ENCODE measurements around the gene OSBPL1A. TPM values are rescaled to one million over a fixed set of nuclear protein-coding genes. Genes with fewer than 3 reads are reported as not detected.

The OSBPL1A gene
- total RNA-seq, 1 experiment from 2014 or later, result 32.8 TPM

DNA sequence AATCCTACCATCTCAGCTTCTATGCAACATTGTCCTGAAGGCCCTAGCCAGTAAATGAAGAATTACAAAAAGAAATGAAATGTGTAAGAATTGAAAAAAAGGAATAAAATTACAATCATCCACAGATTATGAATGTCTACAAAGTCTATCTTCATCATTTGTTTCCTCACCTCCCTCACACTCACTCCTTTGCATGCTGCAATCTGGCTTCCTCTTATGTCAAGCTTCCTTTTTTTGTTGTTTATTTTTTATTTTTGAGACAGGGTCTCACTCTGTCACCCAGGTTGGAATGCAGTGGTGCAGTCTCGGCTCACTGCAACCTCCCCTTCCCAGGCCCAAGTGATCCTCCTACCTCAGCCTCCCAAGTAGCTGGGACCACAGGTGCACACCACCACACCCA, 129.7 kb downstream of the OSBPL1A start:
- DNase-seq (ENCODE audit: low spot score), result no peak

DNA sequence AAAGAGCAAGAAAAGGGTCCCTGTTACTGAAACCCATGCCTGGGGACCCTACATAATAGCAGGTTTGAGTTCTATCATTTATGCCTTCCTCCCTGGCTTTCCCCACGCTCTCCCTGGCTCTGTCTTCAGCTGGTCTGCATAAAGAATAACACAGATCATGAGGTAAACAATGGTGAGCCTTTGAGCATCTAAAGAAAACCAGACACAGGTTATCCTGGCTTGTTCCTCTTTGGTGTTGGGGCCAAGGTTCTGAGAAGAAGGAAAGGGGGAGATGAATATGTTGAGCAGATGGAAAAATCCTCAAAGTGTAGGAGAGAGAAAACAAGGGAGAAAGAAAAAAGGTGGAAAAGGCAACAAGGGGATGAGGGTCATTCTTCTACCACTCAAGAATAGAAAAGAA, 131.5 kb downstream of the OSBPL1A start:
- DNase-seq (ENCODE audit: low spot score), result no peak

DNA sequence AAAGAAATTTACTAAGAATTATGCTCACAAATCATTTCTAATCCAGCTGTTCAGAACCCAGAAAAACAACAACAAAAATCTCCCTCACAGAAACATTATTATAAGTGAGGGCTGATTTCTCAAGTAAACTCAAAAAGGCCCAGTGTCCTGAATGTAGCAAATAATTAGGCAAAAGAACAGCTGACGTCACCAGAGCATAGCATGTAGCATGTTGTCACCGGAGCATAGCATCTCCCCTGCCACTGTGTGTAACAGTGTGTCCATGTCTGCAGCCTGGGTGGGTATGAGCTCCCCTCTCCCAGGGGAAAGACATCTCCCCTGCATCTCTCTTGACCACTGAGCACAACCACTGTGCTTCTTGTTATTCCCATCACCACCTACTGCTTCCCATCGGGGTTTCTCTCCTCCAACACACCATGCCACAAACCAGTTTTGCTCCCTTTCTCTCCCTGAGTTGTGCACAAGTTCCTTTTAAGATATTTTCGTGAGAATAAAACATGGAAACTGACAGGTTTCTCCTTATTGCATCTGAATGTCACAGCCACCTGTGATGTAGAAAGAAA, 132.0 kb downstream of the OSBPL1A start:
- DNase-seq (ENCODE audit: low spot score), result no peak

DNA sequence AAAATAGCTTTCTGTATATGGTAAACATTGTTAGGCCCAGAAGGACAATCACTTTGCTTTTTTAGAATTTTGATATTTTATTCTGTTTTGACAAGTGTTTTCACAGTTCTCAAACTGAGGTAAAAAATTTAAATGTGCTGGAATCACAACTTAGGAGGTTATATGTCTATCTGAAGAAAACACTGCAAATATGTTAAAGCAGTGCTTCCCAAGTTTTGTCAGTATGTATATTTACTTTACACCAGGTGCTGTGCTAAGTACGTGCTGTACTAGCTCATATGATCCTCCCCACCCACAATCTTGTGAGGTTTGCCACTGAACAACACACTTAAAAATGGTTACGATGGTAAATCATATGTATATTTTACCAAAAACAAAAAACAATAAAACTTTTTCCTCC, 134.6 kb downstream of the OSBPL1A start:
- DNase-seq (ENCODE audit: low spot score), result no peak

DNA sequence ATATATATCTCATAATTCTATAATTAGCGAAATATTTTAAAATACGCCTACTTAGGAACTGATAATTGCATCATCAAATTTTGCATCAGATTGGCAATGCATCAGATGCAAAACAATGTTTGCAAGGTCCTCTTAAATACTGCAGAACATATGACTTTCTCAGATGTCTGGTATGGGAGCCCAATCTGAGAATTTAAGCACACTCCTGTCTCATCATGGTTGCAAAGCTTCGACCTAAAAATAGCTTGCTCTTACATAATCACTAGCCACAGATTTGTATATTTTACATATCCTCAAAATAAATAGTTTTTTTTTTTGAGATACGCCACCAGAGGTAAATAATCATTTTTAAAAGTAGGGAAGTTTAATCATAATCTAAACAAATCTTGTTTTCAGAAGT, 135.5 kb downstream of the OSBPL1A start:
- DNase-seq (ENCODE audit: low spot score), result no peak

DNA sequence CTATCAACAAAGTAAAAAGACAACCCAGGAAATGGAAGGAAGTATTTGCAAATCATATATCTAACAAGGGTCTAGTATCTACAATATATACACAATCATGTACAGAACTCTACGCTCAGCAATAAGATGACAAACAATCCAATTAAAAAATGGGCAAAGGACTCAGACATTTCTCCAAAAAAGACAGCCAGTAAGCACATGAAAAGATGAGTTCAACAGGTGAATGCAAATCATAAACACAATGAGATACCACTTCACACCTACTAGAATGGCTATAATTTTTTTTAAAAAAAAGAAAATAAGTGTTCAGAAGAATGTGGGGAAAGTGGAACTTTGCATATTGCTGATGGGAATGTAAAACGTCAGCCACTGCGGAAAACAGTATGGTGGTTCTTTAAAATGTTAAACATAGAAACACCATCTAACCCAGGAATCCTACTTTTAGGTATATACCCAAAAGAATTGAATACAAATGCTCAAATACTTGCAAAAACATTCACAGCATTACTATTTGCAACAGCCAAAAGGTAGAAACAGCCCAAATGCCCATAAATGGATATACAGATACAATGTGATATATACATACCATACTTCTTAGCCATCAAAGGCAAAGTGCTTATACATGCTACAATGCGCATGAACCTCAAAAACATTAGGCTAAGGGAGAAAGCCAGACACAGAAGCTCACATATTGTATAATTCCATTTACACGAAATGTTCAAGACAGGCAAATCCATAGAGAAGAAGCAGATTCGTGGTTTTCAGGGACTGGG, 137.6 kb downstream of the OSBPL1A start:
- DNase-seq (ENCODE audit: low spot score), result no peak

DNA sequence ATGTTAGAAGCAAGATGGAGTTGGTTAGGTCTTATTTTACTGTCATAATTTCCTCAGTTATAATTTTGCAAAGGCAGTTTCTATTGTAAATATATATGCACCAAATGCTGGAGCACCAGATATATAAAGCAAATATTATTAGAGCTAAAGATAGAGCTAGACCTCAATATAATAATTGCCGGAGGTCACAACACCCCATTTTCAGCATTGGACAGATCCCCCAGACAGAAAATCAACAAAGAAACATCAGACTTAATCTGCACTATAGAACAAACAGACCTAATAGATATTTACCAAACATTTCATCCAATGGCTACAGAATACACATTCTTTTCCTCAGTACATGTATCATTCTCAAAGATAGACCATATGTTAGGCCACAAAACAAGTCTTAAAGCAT, 143.6 kb downstream of the OSBPL1A start:
- DNase-seq (ENCODE audit: low spot score), result no peak

DNA sequence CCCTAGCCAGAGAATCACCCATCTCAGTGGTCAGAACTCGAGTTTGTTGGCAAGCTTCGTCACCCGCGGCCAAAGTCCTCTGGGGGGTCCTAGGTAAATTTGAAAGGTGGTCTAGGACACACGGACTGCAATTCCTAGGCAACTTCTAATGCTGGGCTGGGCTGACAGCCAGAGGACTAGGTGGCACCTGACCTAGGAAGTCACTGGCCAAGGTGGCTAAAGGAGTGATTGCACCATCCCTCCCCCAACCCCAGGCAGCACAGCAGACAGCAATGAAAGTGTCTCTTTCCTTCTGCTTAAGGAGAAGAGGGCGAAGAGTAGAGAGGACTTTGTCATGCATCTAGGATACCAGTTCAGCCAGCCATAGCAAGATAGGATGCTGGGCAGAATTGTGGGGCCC, 147.9 kb downstream of the OSBPL1A start:
- no peak for DNase-seq (ENCODE audit: low spot score)

DNA sequence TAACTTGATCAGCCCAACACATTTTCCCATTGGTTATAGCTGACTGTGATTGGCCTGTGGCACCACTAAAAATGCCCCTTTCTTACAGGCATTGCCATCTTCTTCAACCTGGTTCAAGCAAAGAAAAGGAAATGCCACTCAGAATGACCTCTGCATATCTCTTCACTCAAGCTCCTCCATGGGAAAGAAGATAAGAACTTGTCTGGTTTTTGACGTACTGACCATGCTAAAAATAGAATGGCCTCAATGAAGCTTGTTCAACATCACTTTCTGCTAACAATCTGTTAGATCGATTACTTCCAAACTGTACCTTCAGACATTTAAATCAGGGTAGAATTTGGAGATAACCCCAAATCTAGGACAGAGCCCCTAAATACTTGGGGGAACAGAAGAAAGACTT, 149.3 kb downstream of the OSBPL1A start:
- DNase-seq (ENCODE audit: low spot score), result no peak

DNA sequence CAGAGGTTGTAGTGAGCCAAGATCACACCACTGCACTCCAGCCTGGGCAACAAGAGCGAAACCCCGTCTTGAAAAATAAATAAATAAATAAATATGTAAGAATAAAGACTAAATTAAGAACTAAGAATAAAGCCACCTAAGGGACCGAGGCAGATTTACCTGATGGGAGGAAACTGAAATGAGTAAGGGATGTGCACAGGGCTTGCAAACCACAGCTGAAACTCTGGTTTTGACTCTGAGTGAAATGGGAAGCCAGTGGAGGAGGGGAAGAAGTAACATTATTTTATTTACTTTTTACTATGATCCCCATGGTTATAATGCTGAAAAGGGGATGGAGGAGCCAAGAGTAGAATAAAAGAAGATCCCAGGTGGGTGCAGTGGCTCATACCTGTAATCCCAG, 151.5 kb downstream of the OSBPL1A start:
- no peak for DNase-seq (ENCODE audit: low spot score)

DNA sequence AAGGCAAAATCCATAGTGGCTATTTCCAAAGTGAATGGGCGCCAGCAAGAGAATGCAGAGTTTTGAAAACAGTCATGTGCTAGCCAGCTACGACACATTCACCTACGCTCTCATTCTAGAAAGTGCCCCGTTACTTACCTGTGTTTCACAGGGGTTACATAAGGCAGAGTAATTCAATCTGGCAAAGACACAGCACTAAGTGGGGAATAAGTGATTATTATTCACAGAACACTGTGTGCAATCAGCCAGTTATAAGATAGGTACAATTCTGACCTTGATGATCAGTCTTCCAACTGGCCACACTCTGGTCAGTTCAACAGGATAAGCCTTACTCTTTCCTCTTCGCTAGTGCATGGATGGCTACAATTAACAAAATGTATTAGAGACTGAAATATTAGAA, 152.9 kb downstream of the OSBPL1A start:
- no peak for DNase-seq (ENCODE audit: low spot score)

DNA sequence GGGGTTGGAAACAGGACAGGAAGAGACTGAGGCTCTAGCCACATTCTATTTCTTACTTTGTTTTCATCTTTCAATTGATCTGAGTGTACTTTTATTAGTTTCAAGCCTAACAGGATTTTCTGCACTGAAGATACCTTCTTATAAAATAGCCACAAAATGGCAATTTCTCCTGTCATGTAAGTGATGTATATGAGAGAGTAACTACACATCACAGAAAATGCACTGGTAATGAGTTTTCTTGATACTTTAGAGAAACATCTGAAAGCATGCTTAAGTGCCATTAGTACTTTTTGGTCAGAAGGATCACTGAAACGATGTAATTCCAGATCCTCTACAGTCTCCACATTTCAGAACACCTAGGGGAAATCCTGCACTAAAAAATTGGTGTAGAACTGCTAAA, 153.9 kb downstream of the OSBPL1A start:
- no peak for DNase-seq (ENCODE audit: low spot score)

DNA sequence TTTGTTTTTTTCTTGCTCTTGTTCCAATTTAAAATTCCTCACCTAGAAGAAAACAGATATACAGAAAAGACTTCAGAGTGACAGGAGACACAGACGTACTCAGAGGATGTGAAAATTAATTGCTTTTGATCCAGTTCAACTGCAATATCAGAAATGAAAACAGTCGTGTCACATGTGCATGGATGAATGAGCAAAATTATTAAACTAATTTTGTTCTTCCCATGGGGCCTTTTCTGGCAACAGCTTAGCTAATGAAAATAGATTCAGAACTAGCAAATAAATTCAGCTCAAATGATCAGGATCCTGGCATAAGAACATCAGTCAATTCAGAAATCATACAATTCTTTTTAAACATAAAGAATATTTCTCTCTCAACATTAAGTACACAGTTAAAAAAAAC, 158.3 kb downstream of the OSBPL1A start:
- DNase-seq (ENCODE audit: low spot score), result no peak

DNA sequence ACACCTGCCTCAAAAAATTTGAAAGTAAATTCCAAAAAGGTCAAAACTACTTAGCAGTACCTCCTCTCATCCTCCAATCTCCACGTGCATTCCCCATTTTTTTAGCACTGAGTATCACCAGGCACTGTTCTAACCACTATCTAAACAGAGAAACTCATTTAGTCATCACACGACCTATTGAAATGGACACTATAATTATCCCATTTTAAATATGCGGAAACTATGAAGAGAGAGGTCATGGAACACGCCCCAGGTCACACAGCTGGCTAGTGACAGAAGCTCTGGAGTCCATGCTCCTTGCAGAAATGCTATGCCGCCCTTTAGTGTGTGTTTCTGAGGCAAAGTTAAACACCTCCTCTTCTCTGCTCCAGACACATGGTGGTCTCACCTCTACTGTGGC, 159.2 kb downstream of the OSBPL1A start:
- no peak for DNase-seq (ENCODE audit: low spot score)

DNA sequence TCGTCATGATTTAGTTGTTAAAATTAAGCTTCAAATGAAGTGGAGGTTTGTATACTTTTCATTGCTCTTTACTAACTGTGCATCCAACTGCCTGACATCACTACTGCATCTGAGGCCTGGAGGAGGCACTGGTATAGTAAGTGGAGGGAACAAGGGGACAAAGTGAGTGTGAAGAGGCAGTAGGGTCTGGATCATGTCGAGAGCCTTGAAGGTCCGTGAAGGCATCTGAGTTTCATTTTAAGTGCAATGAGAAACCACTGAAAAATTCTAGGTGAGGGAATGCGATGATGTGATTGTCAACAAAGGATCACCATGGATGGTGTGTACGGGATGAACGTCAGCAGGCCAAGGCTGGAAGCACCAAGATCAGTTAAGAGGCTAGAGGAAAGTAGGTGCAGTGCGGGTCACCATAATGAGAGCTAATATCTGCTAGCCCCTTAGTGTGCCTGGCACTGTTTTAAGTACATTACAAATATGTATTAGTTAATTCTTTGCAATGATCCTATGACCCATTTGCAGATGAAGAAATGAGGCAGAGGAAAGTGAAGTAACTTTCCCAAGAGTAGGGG, 162.7 kb downstream of the OSBPL1A start:
- DNase-seq (ENCODE audit: low spot score), result no peak

DNA sequence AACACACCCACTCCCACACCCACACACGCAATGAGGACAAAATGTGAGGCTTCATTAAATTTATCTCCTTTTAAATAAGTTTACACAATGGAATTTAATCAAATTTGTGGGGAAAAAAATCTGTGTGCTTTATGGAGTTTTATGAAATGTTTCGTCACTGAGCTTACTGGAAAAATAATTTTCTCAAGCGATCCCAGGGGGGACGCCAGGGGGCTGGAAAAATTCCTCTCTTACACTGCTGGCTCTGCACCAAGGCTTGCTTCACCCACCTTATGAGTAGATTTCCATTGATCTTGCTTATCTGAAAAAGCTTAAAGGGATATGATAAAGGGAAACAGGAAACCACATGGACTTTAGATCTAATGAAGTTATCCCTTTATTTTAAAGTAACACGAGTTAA, 163.3 kb downstream of the OSBPL1A start:
- DNase-seq (ENCODE audit: low spot score), result no peak

DNA sequence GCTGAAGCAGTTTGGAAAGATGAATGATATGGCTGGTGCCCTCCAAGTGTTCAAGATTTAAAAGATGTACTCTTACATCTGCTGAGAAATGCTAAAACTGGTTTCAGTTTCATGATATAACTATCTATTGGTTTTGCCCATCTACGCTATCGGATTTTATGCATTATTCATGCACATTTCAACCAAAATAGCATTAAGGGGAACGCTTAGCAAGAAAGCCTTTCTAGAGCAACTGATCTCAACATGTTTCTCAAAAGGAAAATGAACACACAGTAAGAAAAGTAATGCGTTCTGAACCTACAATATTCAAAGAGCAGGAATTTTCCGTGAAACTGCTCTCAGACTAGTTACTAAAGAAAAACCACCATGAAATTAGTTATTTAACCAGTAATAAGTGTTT, 164.8 kb downstream of the OSBPL1A start:
- no peak for DNase-seq (ENCODE audit: low spot score)

DNA sequence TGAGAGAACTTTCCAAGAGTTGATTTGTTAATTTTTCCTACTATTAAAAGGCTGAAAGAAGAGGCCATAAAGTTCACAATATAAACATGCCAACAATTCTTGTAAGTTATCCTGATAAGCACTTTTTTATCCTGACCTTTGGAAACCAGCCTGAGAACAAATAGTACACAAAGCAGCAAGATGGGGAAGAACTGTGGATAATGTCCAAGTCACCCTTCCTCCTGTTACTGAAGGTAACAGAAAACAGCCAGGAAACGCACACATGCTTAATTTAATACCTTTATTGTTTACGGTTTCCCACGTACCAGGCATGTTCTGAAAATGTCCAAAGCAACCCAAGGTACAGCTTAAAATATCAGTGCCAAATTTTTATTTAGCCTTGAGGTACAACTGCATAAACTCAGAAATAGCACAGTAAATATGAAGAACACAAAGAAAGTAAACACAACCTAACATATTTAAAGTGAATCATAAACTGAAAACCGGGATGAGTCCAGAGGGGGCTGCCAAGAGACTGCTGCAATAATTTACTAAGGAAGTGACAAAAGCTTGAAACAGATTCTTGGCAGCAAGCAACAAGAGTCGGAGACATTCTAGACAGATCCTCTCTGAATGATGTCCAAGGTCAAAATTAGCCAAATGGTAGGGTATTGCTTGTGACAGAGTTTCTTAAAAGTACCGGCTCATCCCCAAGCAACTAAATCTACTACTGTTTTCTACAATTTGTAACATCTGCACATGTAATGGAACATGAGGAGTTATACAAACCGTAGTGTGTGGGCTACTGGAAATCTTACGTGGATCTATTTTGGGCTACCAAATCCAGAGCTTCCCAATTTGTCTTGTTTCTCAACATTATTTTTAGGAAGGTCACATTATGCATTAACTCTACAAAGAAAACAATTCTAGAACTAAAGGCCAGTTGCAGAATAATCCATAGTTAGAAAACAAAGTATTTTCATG, 165.6 kb downstream of the OSBPL1A start:
- DNase-seq (ENCODE audit: low spot score), result no peak

DNA sequence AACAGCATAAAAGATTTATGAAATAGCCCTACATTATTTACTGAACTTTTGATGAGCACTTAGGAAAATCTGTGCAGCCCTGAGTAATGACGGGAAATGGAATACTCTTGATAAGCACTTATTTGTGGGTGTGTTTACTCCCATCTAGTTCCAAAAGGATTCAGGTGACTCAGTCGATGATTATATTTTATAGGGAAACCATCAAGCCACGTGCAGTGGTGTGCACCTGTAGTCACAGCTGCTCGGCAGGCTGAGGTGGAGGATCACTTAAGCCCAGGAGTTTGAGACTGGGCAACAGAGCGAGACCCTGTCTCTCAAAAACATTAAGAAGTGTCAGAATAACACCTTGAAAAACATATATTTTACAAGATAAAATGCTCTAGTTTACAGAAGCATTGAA, 166.9 kb downstream of the OSBPL1A start:
- no peak for DNase-seq (ENCODE audit: low spot score)

DNA sequence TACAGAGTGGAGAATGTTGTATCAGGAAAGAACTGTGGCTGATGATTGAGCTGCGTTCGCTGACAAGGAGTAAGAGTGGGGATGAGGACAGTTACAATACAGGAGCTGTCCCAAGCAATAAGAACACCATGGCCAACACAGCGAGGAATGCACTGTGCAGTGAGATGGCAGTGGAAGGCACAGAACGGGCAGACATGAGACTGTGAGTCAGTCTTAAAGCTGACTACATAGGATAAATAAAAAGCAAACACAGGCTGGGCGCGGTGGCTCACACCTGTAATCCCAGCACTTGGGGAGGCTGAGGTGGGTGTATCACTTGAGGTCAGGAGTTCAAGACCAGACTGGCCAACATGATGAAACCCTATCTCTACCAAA, 169.0 kb downstream of the OSBPL1A start:
- DNase-seq (ENCODE audit: low spot score), result peak; percentile 41

DNA sequence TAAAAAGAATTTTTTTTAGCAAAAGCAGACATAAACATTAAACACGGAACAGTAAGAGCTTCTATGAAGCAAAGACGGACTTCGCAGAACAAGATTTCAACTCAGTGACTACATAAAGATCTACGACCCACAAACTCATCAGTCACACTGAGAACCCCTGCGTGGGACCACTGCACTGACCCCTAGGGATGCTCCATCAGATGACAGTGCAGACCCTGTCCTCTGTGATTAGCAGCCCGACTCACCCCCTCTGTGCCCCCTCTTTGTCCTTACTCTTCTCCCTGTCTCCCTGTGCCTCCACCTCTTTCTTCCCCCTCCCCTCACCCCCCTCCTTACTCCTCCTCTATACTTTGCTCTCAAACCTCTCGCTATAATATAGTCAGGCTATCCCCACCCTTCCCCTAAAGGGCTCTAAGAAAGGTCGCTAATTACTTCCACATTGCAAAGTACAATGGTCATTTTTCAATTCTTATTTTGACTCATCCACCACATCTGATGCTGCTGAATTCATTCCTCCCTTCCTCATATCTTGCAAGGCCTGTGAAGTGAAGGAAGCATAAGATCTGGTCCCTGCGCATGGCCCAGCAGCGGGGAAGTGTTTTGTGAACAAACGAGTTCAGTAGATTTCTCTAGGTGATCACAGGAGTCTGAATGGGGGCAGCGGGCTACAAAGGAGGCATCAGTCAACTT, 169.5 kb downstream of the OSBPL1A start:
- peak; percentile 67 for DNase-seq (ENCODE audit: low spot score)

DNA sequence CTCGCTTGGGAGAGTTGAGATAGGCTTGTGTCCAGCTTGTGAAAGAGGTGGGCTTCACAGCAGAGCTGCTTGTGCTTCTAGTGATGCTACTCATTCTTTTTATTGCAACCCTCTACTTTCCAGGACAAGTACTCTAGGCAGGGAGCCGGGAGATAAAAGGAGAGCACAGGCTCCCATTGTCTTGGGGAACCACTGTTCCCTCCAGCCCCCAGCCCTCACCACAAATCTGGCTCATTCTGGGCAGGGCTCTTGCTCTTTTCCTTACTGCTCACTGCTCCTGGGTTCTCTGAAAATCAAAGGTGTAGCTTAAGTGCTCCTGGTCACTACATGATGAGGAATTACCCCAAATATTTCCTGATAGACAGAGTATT, 177.3 kb downstream of the OSBPL1A start:
- no peak for DNase-seq (ENCODE audit: low spot score)
